ENCODE measurements around the gene MAPK8.

Gene MAPK8

GRCh38 chr10:48324580-48324979 is 18.1 kb downstream of the MAPK8 start:
- Histone ChIP-seq H3K4me3 (ENCODE audit: low read depth, low read length) (no peak overlapping the region), H3K79me2 (ENCODE audit: control insufficient read depth, insufficient read depth, low read length, poor library complexity) (no peaks in the 10 kb centered on the region), H2AFZ (ENCODE audit: insufficient read depth, low read length, poor library complexity) (no peak overlapping the region), H3K4ac (ENCODE audit: low read depth, low read length) (no peak overlapping the region), H2BK120ac (ENCODE audit: insufficient read depth, low read length, poor library complexity) (no peak overlapping the region), H3K27me3 (ENCODE audit: insufficient read depth, low read length) (no peaks in the 10 kb centered on the region), H3K14ac (ENCODE audit: low read length) (no peak overlapping the region), H3K27ac (ENCODE audit: low read depth, low read length) (no peak overlapping the region), H4K8ac (ENCODE audit: low read depth, low read length) (no peak overlapping the region), H4K12ac (ENCODE audit: low read depth, low read length) (no peak overlapping the region), H3K9ac (ENCODE audit: low read length) (no peak overlapping the region), H3K4me2 (ENCODE audit: low read length) (no peak overlapping the region), H3K4me1 (ENCODE audit: control insufficient read depth in 1 of 2, insufficient read depth in 2 of 2, low read length in 2 of 2) (no peaks in the 10 kb centered on the region), H2BK12ac (ENCODE audit: low read length) (no peak overlapping the region), H3K79me1 (ENCODE audit: low read length) (no peaks in the 10 kb centered on the region), H3K23ac (ENCODE audit: low read length) (no peak overlapping the region), H4K91ac (ENCODE audit: low read depth, low read length) (no peak overlapping the region), H2AK5ac (ENCODE audit: low read length) (no peak overlapping the region), H3K36me3 (ENCODE audit: control insufficient read depth in 1 of 2, insufficient read depth in 2 of 2, low read length in 2 of 2) (no peaks in the 10 kb centered on the region), H3K18ac (ENCODE audit: low read length) (no peak overlapping the region), H3K9me3 (ENCODE audit: insufficient read depth, low read depth, low read length) (no peaks in the 10 kb centered on the region), H2BK5ac (ENCODE audit: low read depth, low read length, poor library complexity) (no peak overlapping the region)
- WGBS (ENCODE audit: extremely low coverage, insufficient coverage, insufficient read length), result no CpG with 5 or more reads among the region's 2 CpGs
- no peak for DNase-seq

GRCh38 chr10:48330269-48330668 is 23.8 kb downstream of the MAPK8 start:
- H2AFZ ChIP-seq (ENCODE audit: insufficient read depth, low read length, poor library complexity), result no peak overlapping the region
- no peak overlapping the region for H2BK12ac ChIP-seq (ENCODE audit: low read length)
- H3K79me2 ChIP-seq (ENCODE audit: control insufficient read depth, insufficient read depth, low read length, poor library complexity), result no peaks in the 10 kb centered on the region
- no peak overlapping the region for H2BK120ac ChIP-seq (ENCODE audit: insufficient read depth, low read length, poor library complexity)
- no peak for DNase-seq
- H3K27me3 ChIP-seq (ENCODE audit: insufficient read depth, low read length), result no peaks in the 10 kb centered on the region
- H4K12ac ChIP-seq (ENCODE audit: low read depth, low read length), result no peak overlapping the region
- H3K9ac ChIP-seq (ENCODE audit: low read length), result no peak overlapping the region
- H3K27ac ChIP-seq (ENCODE audit: low read depth, low read length), result no peak overlapping the region
- H2AK5ac ChIP-seq (ENCODE audit: low read length), result no peak overlapping the region
- H3K18ac ChIP-seq (ENCODE audit: low read length), result no peak overlapping the region
- no CpG with 5 or more reads among the region's 3 CpGs for WGBS (ENCODE audit: extremely low coverage, insufficient coverage, insufficient read length)
- H4K91ac ChIP-seq (ENCODE audit: low read depth, low read length), result no peak overlapping the region
- H4K8ac ChIP-seq (ENCODE audit: low read depth, low read length), result no peak overlapping the region
- peaks cover 4 to 10% of the 10 kb centered on the region in 2 experiments for H3K36me3 ChIP-seq (ENCODE audit: control insufficient read depth in 1 of 2, insufficient read depth in 2 of 2, low read length in 2 of 2)
- H3K23ac ChIP-seq (ENCODE audit: low read length), result no peak overlapping the region
- no peak overlapping the region for H3K4me2 ChIP-seq (ENCODE audit: low read length)
- peaks cover 6 to 11% of the 10 kb centered on the region in 2 experiments for H3K4me1 ChIP-seq (ENCODE audit: control insufficient read depth in 1 of 2, insufficient read depth in 2 of 2, low read length in 2 of 2)
- no peak overlapping the region for H2BK5ac ChIP-seq (ENCODE audit: low read depth, low read length, poor library complexity)
- no peak overlapping the region for H3K4ac ChIP-seq (ENCODE audit: low read depth, low read length)
- H3K4me3 ChIP-seq (ENCODE audit: low read depth, low read length), result no peak overlapping the region
- H3K9me3 ChIP-seq (ENCODE audit: insufficient read depth, low read depth, low read length), result no peaks in the 10 kb centered on the region
- no peak overlapping the region for H3K14ac ChIP-seq (ENCODE audit: low read length)
- H3K79me1 ChIP-seq (ENCODE audit: low read length), result no peaks in the 10 kb centered on the region

- Histone ChIP-seq H3K79me2 (ENCODE audit: control insufficient read depth, insufficient read depth, low read length, poor library complexity) (no peaks in the 10 kb centered on the region), H3K27me3 (ENCODE audit: insufficient read depth, low read length) (no peaks in the 10 kb centered on the region), H2BK12ac (ENCODE audit: low read length) (no peak overlapping the region), H3K4me2 (ENCODE audit: low read length) (no peak overlapping the region), H3K18ac (ENCODE audit: low read length) (no peak overlapping the region), H2BK5ac (ENCODE audit: low read depth, low read length, poor library complexity) (no peak overlapping the region), H3K23ac (ENCODE audit: low read length) (no peak overlapping the region), H3K4me1 (ENCODE audit: control insufficient read depth in 1 of 2, insufficient read depth in 2 of 2, low read length in 2 of 2) (peaks cover 6 to 11% of the 10 kb centered on the region in 2 experiments), H3K14ac (ENCODE audit: low read length) (no peak overlapping the region), H3K36me3 (ENCODE audit: control insufficient read depth in 1 of 2, insufficient read depth in 2 of 2, low read length in 2 of 2) (peaks cover 4 to 10% of the 10 kb centered on the region in 2 experiments), H3K4me3 (ENCODE audit: low read depth, low read length) (no peak overlapping the region), H3K4ac (ENCODE audit: low read depth, low read length) (no peak overlapping the region), H4K12ac (ENCODE audit: low read depth, low read length) (no peak overlapping the region), H3K9me3 (ENCODE audit: insufficient read depth, low read depth, low read length) (no peaks in the 10 kb centered on the region), H3K79me1 (ENCODE audit: low read length) (no peaks in the 10 kb centered on the region), H2AK5ac (ENCODE audit: low read length) (no peak overlapping the region), H2BK120ac (ENCODE audit: insufficient read depth, low read length, poor library complexity) (no peak overlapping the region), H3K9ac (ENCODE audit: low read length) (no peak overlapping the region), H2AFZ (ENCODE audit: insufficient read depth, low read length, poor library complexity) (no peak overlapping the region), H4K8ac (ENCODE audit: low read depth, low read length) (no peak overlapping the region), H4K91ac (ENCODE audit: low read depth, low read length) (no peak overlapping the region), H3K27ac (ENCODE audit: low read depth, low read length) (no peak overlapping the region)
- WGBS (ENCODE audit: extremely low coverage, insufficient coverage, insufficient read length), result no CpG with 5 or more reads among the region's 1 CpG
- DNase-seq, result no peak
These were observed 25.0 kb downstream of the MAPK8 start for GRCh38 chr10:48331436-48331835.

GRCh38 chr10:48332166-48332870 is 25.8 kb downstream of the MAPK8 start:
- Histone ChIP-seq H3K14ac (ENCODE audit: low read length) (no peak overlapping the region), H4K91ac (ENCODE audit: low read depth, low read length) (no peak overlapping the region), H3K79me2 (ENCODE audit: control insufficient read depth, insufficient read depth, low read length, poor library complexity) (no peaks in the 10 kb centered on the region), H3K4ac (ENCODE audit: low read depth, low read length) (no peak overlapping the region), H2BK120ac (ENCODE audit: insufficient read depth, low read length, poor library complexity) (no peak overlapping the region), H2AFZ (ENCODE audit: insufficient read depth, low read length, poor library complexity) (no peak overlapping the region), H3K27me3 (ENCODE audit: insufficient read depth, low read length) (no peaks in the 10 kb centered on the region), H3K18ac (ENCODE audit: low read length) (no peak overlapping the region), H2BK12ac (ENCODE audit: low read length) (no peak overlapping the region), H3K9me3 (ENCODE audit: insufficient read depth, low read depth, low read length) (no peaks in the 10 kb centered on the region), H3K4me3 (ENCODE audit: low read depth, low read length) (no peak overlapping the region), H3K36me3 (ENCODE audit: control insufficient read depth in 1 of 2, insufficient read depth in 2 of 2, low read length in 2 of 2) (peaks cover 4 to 10% of the 10 kb centered on the region in 2 experiments), H4K8ac (ENCODE audit: low read depth, low read length) (no peak overlapping the region), H3K9ac (ENCODE audit: low read length) (no peak overlapping the region), H4K12ac (ENCODE audit: low read depth, low read length) (no peak overlapping the region), H3K4me1 (ENCODE audit: control insufficient read depth in 1 of 2, insufficient read depth in 2 of 2, low read length in 2 of 2) (peaks cover 6 to 11% of the 10 kb centered on the region in 2 experiments), H2BK5ac (ENCODE audit: low read depth, low read length, poor library complexity) (no peak overlapping the region), H3K79me1 (ENCODE audit: low read length) (no peaks in the 10 kb centered on the region), H2AK5ac (ENCODE audit: low read length) (no peak overlapping the region), H3K4me2 (ENCODE audit: low read length) (no peak overlapping the region), H3K27ac (ENCODE audit: low read depth, low read length) (no peak overlapping the region), H3K23ac (ENCODE audit: low read length) (no peak overlapping the region)
- peak in 1 of 2 donors; percentile 23 for DNase-seq
- no CpG with 5 or more reads among the region's 5 CpGs for WGBS (ENCODE audit: extremely low coverage, insufficient coverage, insufficient read length)
